ENCODE measurements around the gene METAP1D. TPM values are rescaled to one million over a fixed set of nuclear protein-coding genes. Genes with fewer than 3 reads are reported as not detected.
"Not testable (repeated sequence)": the region's sequence is repeated elsewhere in the genome, so short reads cannot be mapped to it uniquely, and the experiment has no call there.

The METAP1D gene
- total and polyA plus RNA-seq, 9 donors = 7.0 to 14.3 (median 10.9) TPM

- 7 to 19% (median 9%) methylated on average over 4 of the region's 4 CpGs for WGBS, 3 donors
- Histone ChIP-seq H3K36me3 (no peaks in the 10 kb centered on the region), H3K9me3 (no peaks in the 10 kb centered on the region), H3K27ac (no peak overlapping the region), H3K4me3 (no peak overlapping the region), H3K27me3 (no peaks in the 10 kb centered on the region), H3K4me1 (ENCODE audit: insufficient read depth) (peaks cover 6% of the 10 kb centered on the region)
- no peak for DNase-seq
- intact Hi-C loops (cut with DNase I) = no loop called here
- TF ChIP-seq EP300 (IDR thresholded peaks at IDR 0.05) (no peak), CTCF (IDR thresholded peaks at IDR 0.05) (no peak), POLR2A (IDR thresholded peaks at IDR 0.05) (no peak)
These were observed 52.5 kb downstream of the METAP1D start for GRCh38 chr2:172052000-172052983.

- no peak for DNase-seq
- no peaks in the 10 kb centered on the region for H3K9me3 ChIP-seq
- intact Hi-C loops (cut with DNase I) = no loop called here
- H3K27ac ChIP-seq = no peak overlapping the region
- H3K36me3 ChIP-seq = no peaks in the 10 kb centered on the region
- TF ChIP-seq CTCF (IDR thresholded peaks at IDR 0.05) = no peak
- no peak for TF ChIP-seq POLR2A (IDR thresholded peaks at IDR 0.05)
- TF ChIP-seq EP300 (IDR thresholded peaks at IDR 0.05) = no peak
- no peaks in the 10 kb centered on the region for H3K27me3 ChIP-seq
- H3K4me3 ChIP-seq = no peak overlapping the region
- H3K4me1 ChIP-seq (ENCODE audit: insufficient read depth) = peaks cover 6% of the 10 kb centered on the region
- 89 to 93% (median 90%) methylated on average over 1 of the region's 1 CpG for WGBS, 3 donors
These were observed 53.7 kb downstream of the METAP1D start for GRCh38 chr2:172053486-172053885.

GRCh38 chr2:172056293-172056692 is 56.5 kb downstream of the METAP1D start:
- DNase-seq = no peak

GRCh38 chr2:172058660-172059059 is 58.9 kb downstream of the METAP1D start:
- Histone ChIP-seq H3K4me1 (ENCODE audit: insufficient read depth) (peaks cover 2% of the 10 kb centered on the region), H3K9me3 (no peaks in the 10 kb centered on the region), H3K27ac (no peak overlapping the region), H3K36me3 (no peaks in the 10 kb centered on the region), H3K4me3 (no peak overlapping the region), H3K27me3 (no peaks in the 10 kb centered on the region)
- DNase-seq = no peak
- WGBS, 3 donors = 98 to 99% (median 98%) methylated on average over 5 of the region's 5 CpGs
- intact Hi-C loops (cut with DNase I) = no loop called here
- no peak for TF ChIP-seq EP300 (IDR thresholded peaks at IDR 0.05)
- no peak for TF ChIP-seq POLR2A (IDR thresholded peaks at IDR 0.05)
- no peak for TF ChIP-seq CTCF (IDR thresholded peaks at IDR 0.05)

More at GRCh38 chr2:172056293-172056692, 56.5 kb downstream of the METAP1D start:
- no peaks in the 10 kb centered on the region for H3K36me3 ChIP-seq
- no peak overlapping the region for H3K4me3 ChIP-seq
- no peaks in the 10 kb centered on the region for H3K27me3 ChIP-seq
- WGBS, 3 donors = 94 to 99% (median 94%) methylated on average over 2 of the region's 2 CpGs
- intact Hi-C loops (cut with DNase I) = no loop called here
- peaks cover 6% of the 10 kb centered on the region for H3K4me1 ChIP-seq (ENCODE audit: insufficient read depth)
- H3K27ac ChIP-seq = no peak overlapping the region
- H3K9me3 ChIP-seq = no peaks in the 10 kb centered on the region
- TF ChIP-seq CTCF (IDR thresholded peaks at IDR 0.05) = no peak
- no peak for TF ChIP-seq EP300 (IDR thresholded peaks at IDR 0.05)
- no peak for TF ChIP-seq POLR2A (IDR thresholded peaks at IDR 0.05)

GRCh38 chr2:172060118-172060517 is 60.4 kb downstream of the METAP1D start:
- WGBS, 3 donors = 95 to 99% (median 97%) methylated on average over 5 of the region's 5 CpGs
- intact Hi-C loops (cut with DNase I); H3K9me3 ChIP-seq; H3K4me1 ChIP-seq (ENCODE audit: insufficient read depth); H3K4me3 ChIP-seq; H3K27ac ChIP-seq; H3K27me3 ChIP-seq; H3K36me3 ChIP-seq; DNase-seq: not testable (repeated sequence)
